GM18858 (cell line): ENCODE results near the gene EAPP.
"Not testable (repeated sequence)": the region's sequence is repeated elsewhere in the genome, so short reads cannot be mapped to it uniquely, and the experiment has no call there.

Experiments
- ATAC-seq: cut with Tn5 transposase; IDR thresholded peaks from one replicate; pipeline ENCODE4 v1.9.1; 2021; ENCODE audit not compliant: unreplicated experiment

The EAPP gene

DNA sequence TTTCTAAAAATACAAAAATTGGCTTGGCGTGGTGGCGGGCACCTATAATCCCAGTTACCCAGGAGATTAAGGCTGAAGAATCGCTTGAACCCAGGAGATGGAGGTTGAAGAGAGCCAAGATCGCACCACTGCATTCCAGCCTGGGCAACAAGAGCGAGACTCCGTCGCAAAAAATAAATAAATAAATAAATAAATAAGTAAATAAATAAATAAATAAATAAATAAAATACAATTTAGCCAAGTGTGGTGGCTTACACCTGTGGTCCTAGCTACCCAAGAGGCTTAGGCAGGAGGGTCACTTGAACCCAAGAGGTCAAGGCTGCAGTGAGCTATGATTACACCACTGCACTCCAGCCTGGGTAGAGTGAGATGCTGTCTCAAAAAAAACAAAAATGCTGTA is 51.0 kb downstream of the EAPP start:
- no peak for ATAC-seq

DNA sequence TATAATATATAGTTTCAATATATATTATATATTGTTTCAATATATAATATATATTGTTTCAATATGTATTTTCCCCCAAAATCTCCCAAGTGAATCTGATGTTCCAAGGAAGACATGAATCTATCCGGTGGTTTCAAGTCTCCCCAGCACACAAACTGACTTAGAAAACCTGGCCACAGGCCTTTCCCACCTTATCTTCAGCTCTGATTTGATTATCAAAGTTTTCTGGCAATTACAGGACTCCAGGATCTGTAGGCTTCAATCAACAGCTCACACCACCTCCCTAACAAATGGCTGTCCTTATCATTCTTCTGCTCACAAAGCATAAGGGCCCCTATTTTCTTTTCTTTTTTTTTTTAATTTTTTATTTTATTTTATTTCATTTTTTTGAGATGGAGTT is 54.8 kb downstream of the EAPP start:
- no peak for ATAC-seq

DNA sequence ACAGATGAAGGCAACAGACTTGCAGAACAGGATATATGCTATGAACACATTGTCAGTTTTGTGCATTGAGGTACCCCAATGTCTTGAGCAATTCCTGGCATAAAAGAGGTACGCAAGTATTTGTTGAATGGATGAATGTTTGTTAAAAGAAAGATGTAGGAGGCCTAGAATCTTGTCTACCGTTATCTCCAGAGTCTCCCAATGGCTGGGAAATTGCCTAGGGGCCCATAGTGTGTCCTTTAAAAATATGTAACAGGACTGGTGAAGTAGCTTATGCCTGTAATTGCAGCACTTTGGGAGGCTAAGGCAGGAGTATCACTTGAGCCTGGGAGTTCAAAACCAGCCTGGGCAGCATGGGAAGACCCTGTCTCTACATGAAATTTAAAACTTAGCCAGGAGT is 57.0 kb downstream of the EAPP start:
- ATAC-seq: no peak

DNA sequence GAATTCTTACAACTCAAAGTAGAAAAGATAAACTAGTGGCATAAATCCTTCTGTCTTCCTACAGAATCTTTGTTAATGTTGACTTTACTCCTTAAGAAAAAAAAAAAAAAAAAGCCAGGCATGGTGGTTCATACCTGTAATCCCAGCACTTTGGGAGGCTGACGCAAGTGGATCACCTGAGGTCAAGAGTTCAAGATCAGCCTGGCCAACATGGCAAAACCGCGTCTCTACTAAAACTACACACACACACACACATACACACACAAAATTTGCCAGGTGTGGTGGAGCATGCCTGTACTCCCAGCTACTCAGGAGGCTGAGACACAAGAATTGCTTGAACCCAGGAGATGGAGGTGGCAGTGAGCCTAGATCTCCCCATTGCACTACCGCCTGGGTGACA is 59.8 kb downstream of the EAPP start:
- ATAC-seq: no peak

DNA sequence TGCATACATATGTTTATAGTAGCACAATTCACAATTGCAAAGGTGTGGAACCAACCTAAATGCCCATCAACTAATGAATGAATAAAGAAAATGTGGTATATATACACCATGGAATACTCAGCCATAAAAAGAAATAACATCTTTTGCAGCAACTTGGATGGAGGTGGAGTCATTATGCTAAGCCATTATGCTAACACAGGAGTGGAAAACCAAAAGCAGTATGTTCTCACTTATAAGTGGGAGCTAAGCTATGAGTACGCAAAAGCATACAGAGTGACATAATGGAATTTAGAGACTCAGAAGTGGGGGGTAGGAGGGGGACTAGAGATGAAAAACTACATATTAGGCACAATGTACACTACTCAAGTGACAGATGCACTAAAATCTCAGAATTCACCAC is 61.2 kb downstream of the EAPP start:
- ATAC-seq: no peak

DNA sequence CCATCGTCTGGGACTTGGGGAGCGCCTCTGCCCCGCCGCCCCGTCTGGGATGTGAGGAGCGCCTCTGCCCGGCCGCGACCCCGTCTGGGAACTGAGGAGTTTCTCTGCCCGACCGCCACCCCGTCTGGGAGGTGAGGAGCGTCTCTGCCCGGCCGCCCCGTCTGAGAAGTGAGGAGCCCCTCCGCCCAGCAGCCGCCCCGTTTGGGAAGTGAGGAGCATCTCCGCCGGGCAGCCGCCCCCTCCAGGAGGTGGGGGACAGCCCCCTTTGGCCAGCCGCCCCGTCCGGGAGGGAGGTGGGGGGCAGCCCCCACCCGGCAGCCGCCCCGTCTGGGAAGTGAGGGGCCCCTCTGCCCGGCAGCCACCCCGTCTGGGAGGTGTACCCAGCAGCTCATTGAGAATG is 63.5 kb downstream of the EAPP start:
- ATAC-seq: not testable (repeated sequence)

DNA sequence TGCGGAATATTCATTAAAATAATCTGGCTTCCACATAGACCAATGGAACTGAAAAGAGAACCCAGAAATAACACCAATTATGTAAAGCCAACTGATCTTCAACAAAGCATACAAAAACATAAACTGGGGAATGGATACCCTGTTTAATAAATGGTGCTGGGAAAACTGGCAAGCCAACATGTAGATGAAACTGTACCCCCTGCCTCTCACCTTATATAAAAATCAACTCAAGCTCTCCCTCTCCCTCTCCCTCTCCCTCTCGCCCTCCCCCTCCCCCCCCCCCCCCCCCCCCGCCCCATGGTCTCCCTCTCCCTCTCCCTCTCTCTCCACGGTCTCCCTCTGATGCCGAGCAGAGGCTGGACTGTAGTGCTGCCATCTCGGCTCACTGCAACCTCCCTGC is 64.3 kb downstream of the EAPP start:
- ATAC-seq: no peak

DNA sequence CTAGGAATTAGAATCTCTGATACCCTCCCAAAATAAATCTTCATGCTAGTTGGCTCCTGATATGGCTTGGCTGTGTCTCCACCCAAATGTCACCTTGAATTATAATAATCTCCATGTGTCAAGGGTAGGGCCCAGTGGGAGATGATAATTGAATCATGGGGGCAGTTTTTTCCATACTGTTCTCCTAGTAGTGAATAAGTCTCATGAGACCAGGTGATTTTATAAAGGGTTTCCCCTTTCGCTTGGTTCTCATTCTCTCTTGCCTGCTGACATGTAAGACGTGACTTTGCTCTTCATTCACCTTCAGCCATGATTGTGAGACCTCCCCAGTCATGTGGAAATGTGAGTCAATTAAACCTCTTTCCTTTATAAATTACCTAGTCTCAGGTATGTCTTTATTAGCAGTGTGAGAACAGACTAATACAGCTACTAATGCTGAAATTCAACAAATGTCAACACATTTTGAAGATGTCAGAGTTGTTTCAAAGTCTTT is 65.3 kb downstream of the EAPP start:
- ATAC-seq: no peak

DNA sequence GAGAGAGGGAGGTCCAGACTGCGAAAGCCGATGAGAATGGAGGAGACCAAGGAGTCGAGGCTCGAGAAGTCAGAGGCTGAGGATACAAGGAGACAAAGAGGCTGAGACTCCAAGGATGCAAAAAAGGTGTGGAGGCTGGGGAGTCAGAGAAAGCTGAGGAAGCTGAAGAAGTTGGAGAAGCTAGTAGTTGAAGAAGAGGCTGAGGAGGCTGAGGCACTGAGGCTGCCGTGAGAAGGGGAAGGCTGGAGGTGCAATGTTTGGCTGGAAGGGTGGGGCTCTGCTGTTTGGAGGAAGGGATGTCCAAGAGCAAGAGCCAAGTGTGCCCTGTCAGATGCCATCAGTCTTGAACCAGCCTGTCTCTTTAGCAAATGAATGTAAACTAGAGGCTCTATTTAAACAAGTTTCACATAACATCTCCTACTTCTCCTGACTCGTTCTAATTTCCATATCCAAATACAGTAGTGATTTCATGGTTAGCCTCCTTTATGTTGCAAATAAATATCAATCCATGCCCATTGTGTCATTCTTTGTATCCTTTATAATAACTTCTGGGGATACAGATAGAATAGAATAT is 66.7 kb downstream of the EAPP start:
- no peak for ATAC-seq

DNA sequence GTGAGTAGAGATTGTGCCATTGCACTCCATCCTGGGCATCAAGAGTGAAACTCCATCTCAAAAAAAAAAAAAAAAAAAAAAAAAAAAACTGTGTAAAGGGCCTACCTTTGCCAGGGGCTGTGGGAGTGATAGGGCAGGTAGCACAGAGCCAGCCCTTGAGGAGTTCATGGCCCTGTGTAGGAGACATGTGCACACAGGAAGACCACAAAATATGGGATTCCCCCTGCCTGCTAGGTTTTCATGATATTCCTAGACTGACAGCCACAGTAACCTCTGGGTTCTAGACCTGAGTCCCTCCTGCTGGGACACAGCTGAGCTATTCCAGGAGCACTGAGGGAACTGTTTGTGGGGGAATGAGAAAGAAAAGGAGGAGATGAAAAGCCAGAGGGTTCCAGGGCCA is 69.2 kb downstream of the EAPP start:
- ATAC-seq: no peak

DNA sequence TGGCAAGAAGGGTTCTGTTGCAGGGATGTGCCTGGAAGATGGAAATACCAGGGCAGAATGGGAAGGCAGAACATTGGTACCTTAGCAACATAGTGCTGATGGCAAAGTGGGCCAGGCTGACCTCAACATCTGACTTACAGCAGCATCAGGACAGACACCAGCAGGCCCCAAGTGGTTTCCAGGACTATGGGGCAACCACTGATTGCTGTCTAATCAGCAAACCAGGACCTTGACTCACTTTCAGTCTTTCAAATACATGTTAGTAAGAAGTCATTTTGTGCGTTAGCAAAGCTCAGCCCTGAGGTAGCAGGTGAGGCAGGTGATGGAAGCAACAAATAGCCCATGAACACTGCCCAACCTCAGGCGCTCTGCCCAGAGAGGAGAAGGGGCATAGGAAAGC is 72.8 kb downstream of the EAPP start:
- no peak for ATAC-seq
